HepG2 (cell line): ENCODE results near the gene OPN1SW. TPM values are rescaled to one million over a fixed set of nuclear protein-coding genes. Genes with fewer than 3 reads are reported as not detected.

Experiments used
- ATAC-seq: fragments of 200-7000 bp; cut with Tn5 transposase; 3 replicates; pipeline ENCODE4 v1.9.1; 2020; ENCODE audit warnings: mild to moderate bottlenecking, moderate library complexity
- BruUV-seq: library from RNA; stranded (reverse); fragments of 400-500 nt; replicated peaks from 2 replicates; lab custom pipeline; 2021; lab: Mats Ljungman, UMichigan
- CTCF ChIA-PET: fragments of 300-600 bp; formaldehyde crosslinking; extraction: SDS; loops from one replicate; lab custom pipeline; 2021; ENCODE audit warnings: low total read pairs, inconsistent platforms, low intra/inter-chr PET ratio; lab: Yijun Ruan, JAX
- POLR2A ChIA-PET: fragments of 350-600 bp; sonication (Branson Sonifier 250); formaldehyde crosslinking; loops from one replicate; lab custom pipeline; 2020; ENCODE audit warnings: antibody characterized with exemption, inconsistent platforms; lab: Yijun Ruan, JAX
- DNase-seq: peaks from one replicate; pipeline ENCODE4 v3.0.0-alpha.2; 2015; ENCODE audit warnings: low spot score
- FAIRE-seq: peaks from 3 replicates; lab custom pipeline; 2011; peaks lifted over from hg19 to GRCh38; lab: Jason Lieb, UNC
- H2AFZ ChIP-seq: one replicate; pipeline ENCODE4 v1.6.1; 2011; ENCODE audit warnings: low read length, inconsistent platforms
- H3K27ac ChIP-seq: fragments of 300-600 bp; 3 replicates; pipeline ENCODE4 v1.8.0; 2011; ENCODE audit warnings: mixed run types, mild to moderate bottlenecking, mixed read lengths, low read length, inconsistent platforms; ENCODE audit not compliant: insufficient read depth; ENCODE audit errors: extremely low read length
- H3K27me3 ChIP-seq, 2 experiments: fragments of 200-600 bp in 1 of 2; 2 replicates in 1 of 2; 3 replicates in 1 of 2; pipeline versions ENCODE4 v1.6.0 to v1.8.0; 2011; ENCODE audit warnings: low read length in 2 of 2, mild to moderate bottlenecking in 2 of 2, moderate library complexity in 2 of 2, inconsistent platforms in 1 of 2; ENCODE audit not compliant: insufficient read depth in 2 of 2, control insufficient read depth in 1 of 2
- H3K36me3 ChIP-seq, 2 experiments: fragments of 200-600 bp in 1 of 2; replicated peaks in 1 of 2; 2 replicates in 1 of 2; 3 replicates in 1 of 2; pipeline versions ENCODE4 v1.5.1 to v1.8.0; 2011; ENCODE audit warnings: low read length in 2 of 2, inconsistent platforms in 1 of 2; ENCODE audit not compliant: insufficient read depth in 2 of 2, control insufficient read depth in 1 of 2
- H3K4me1 ChIP-seq: 2 replicates; pipeline ENCODE4 v1.5.1; 2012; ENCODE audit warnings: low read length, inconsistent platforms; ENCODE audit not compliant: insufficient read depth
- H3K4me2 ChIP-seq: 2 replicates; pipeline ENCODE4 v1.6.0; 2011; ENCODE audit warnings: low read depth, low read length, inconsistent platforms
- H3K4me3 ChIP-seq, 3 experiments: fragments of 200-600 bp in 1 of 3; sonication (generic), shearing (Covaris generic) in 1 of 3; replicated peaks in 1 of 3; 2 replicates each; pipeline ENCODE4 v1.5.1; 2011 to 2016; ENCODE audit warnings: low read length in 3 of 3, inconsistent platforms in 2 of 3, low read depth in 2 of 3, mild to moderate bottlenecking in 2 of 3, control low read depth in 1 of 3, mixed read lengths in 1 of 3; ENCODE audit not compliant: insufficient read depth in 1 of 3
- H3K79me2 ChIP-seq: one replicate; pipeline ENCODE4 v1.6.1; 2011; ENCODE audit warnings: low read length, inconsistent platforms; ENCODE audit not compliant: insufficient read depth
- H3K9ac ChIP-seq: 2 replicates; pipeline ENCODE4 v1.6.0; 2011; ENCODE audit warnings: mild to moderate bottlenecking, low read depth, low read length, inconsistent platforms; ENCODE audit not compliant: insufficient read depth
- H3K9me3 ChIP-seq: 2 replicates; pipeline ENCODE4 v1.5.1; 2012; ENCODE audit warnings: mild to moderate bottlenecking, low read length
- H4K20me1 ChIP-seq: 2 replicates; pipeline ENCODE4 v1.6.0; 2011; ENCODE audit warnings: inconsistent platforms, mild to moderate bottlenecking, low read length, moderate library complexity; ENCODE audit not compliant: insufficient read depth
- ASH2L ChIP-seq: fragments of 300-600, 200-600 bp; sonication (generic); IDR thresholded peaks from 2 replicates; pipeline ENCODE4 v1.7.0; 2017; ENCODE audit warnings: low read depth, mild to moderate bottlenecking, moderate library complexity, mixed read lengths, low read length; ENCODE audit not compliant: insufficient read length
- IKZF1 ChIP-seq: fragments of 450-650 bp; IDR thresholded peaks from 2 replicates; pipeline ENCODE4 v1.7.1; 2016
- NFE2 ChIP-seq: sonication (generic); formaldehyde crosslinking; IDR thresholded peaks from 2 replicates; pipeline ENCODE4 v1.4.0; 2020; ENCODE audit warnings: missing genetic modification reagents
- PHF21A ChIP-seq: sonication (generic); formaldehyde crosslinking; IDR thresholded peaks from 2 replicates; pipeline ENCODE4 v1.5.0; 2020; ENCODE audit warnings: mild to moderate bottlenecking, missing genetic modification reagents
- RARA ChIP-seq: IDR thresholded peaks from 2 replicates; pipeline ENCODE4 v1.6.1; 2016; ENCODE audit warnings: missing genetic modification reagents, missing compliant biosample characterization
- SMAD9 ChIP-seq: sonication (generic); formaldehyde crosslinking; IDR thresholded peaks from 2 replicates; pipeline ENCODE4 v1.5.1; 2020; ENCODE audit warnings: mild to moderate bottlenecking, missing genetic modification reagents
- SPEN ChIP-seq: sonication (generic); formaldehyde crosslinking; IDR thresholded peaks from 2 replicates; pipeline ENCODE4 v1.5.1; 2020; ENCODE audit warnings: low read depth, mild to moderate bottlenecking, missing genetic modification reagents
- ZBTB25 ChIP-seq: IDR thresholded peaks from 2 replicates; pipeline ENCODE4 v1.6.1; 2018; ENCODE audit warnings: missing genetic modification reagents
- ZBTB8A ChIP-seq: sonication (generic); formaldehyde crosslinking; IDR thresholded peaks from 2 replicates; pipeline ENCODE4 v1.4.0; 2020; ENCODE audit warnings: mild to moderate bottlenecking, low read depth, missing genetic modification reagents, borderline replicate concordance
- ZNF121 ChIP-seq: sonication (generic); formaldehyde crosslinking; IDR thresholded peaks from 2 replicates; pipeline ENCODE4 v1.5.0; 2020; ENCODE audit warnings: mild to moderate bottlenecking, missing genetic modification reagents
- ZNF225 ChIP-seq: sonication (generic); formaldehyde crosslinking; IDR thresholded peaks from 2 replicates; pipeline ENCODE4 v1.4.0; 2020; ENCODE audit warnings: mild to moderate bottlenecking, missing genetic modification reagents
- ZNF354B ChIP-seq: sonication (generic); formaldehyde crosslinking; IDR thresholded peaks from 2 replicates; pipeline ENCODE4 v1.8.0; 2022; ENCODE audit warnings: mild to moderate bottlenecking, missing genetic modification reagents
- ZNF441 ChIP-seq: sonication (generic); formaldehyde crosslinking; IDR thresholded peaks from 2 replicates; pipeline ENCODE4 v1.7.0; 2021; ENCODE audit warnings: missing genetic modification reagents, borderline replicate concordance
- ZNF468 ChIP-seq: sonication (generic); formaldehyde crosslinking; IDR thresholded peaks from 2 replicates; pipeline ENCODE4 v1.8.0; 2022; ENCODE audit warnings: mild to moderate bottlenecking, moderate library complexity, missing genetic modification reagents
- ZNF775 ChIP-seq: sonication (generic); formaldehyde crosslinking; IDR thresholded peaks from 2 replicates; pipeline ENCODE4 v1.4.0; 2020; ENCODE audit warnings: missing genetic modification reagents, mild to moderate bottlenecking, moderate library complexity, borderline replicate concordance
- ZNF782 ChIP-seq: sonication (generic); formaldehyde crosslinking; IDR thresholded peaks from 2 replicates; pipeline ENCODE4 v1.4.0; 2020; ENCODE audit warnings: missing genetic modification reagents, mild to moderate bottlenecking, borderline replicate concordance
- ZSCAN21 ChIP-seq: sonication (generic); formaldehyde crosslinking; IDR thresholded peaks from 2 replicates; pipeline ENCODE4 v1.8.0; 2022; ENCODE audit warnings: mild to moderate bottlenecking, missing genetic modification reagents, moderate library complexity, borderline replicate concordance
- WGBS: methylation state at CpG from one replicate; pipeline ENCODE4 v1.1.6; 2017; ENCODE audit warnings: low lambda C conversion rate; 5-methylcytosine and 5-hydroxymethylcytosine counted together
- in situ Hi-C: cut with HindIII; loops from 2 replicates; pipeline ENCODE4 v1.10.0; 2017; ENCODE audit warnings: low pct_unique_long_range_greater_than_20kb; ENCODE audit not compliant: extremely low pct_ligation_motif_present
- intact Hi-C: fragments of 100-400 bp; cut with micrococcal nuclease; formaldehyde crosslinking; loops from one replicate; pipeline ENCODE4 v1.10.0; 2022; ENCODE audit not compliant: unreplicated experiment
- polyA plus RNA-seq, 8 experiments: library from polyadenylated mRNA; depleted of rRNA in 3 of 8; stranded (reverse) in 7 of 8; unstranded in 1 of 8; fragments of >200 nt; fragmentation: Illumina TruSeq in 4 of 8; extraction: Trizol in 4 of 8; gene quantifications; 2 replicates each; pipeline versions ENCODE4 v1.2.1 to v1.2.3, GENCODE V29; 2011 to 2016; ENCODE audit warnings: low read depth in 4 of 8, missing spikeins in 1 of 8, mixed read lengths in 1 of 8; ENCODE audit not compliant: insufficient read depth in 1 of 8
- total RNA-seq, 5 experiments: library from RNA; depleted of rRNA; stranded (reverse); fragments of >200 nt; fragmentation: Illumina TruSeq; extraction: Trizol; gene quantifications; 2 replicates each; pipeline ENCODE4 v1.2.3, GENCODE V29; 2016; ENCODE audit warnings: low read depth in 1 of 5

OPN1SW gene
- total and polyA plus RNA-seq, 2 of the 13 experiments (the other 11 are each of a cell fraction or from before 2014, with no cell fraction given): not detected

GRCh38 chr7:128785738-128786137 is 10.1 kb upstream of the OPN1SW start:
- CTCF ChIA-PET: no interaction called here
- H3K4me3 ChIP-seq: no peak overlapping the region
- intact Hi-C loops: loop anchor here (10.0 kb wide), 1 partner anchor 79 kb away; the partner anchor contains the start of gene ATP6V1F

More at GRCh38 chr7:128785738-128786137, 10.1 kb upstream of the OPN1SW start:
- H3K27me3 ChIP-seq: peaks cover 0 to 10% of the 10 kb centered on the region in 2 experiments; a peak in 1 of 5 replicates
- no peak overlapping the region for H3K9ac ChIP-seq
- BruUV-seq: no TSS peak
- no peaks in the 10 kb centered on the region for H4K20me1 ChIP-seq
- no peak for DNase-seq
- no peak overlapping the region for H3K4me2 ChIP-seq
- no peak overlapping the region for H2AFZ ChIP-seq
- no peaks in the 10 kb centered on the region for H3K9me3 ChIP-seq
- in situ Hi-C loops: no loop called here
- H3K27ac ChIP-seq: no peak overlapping the region
- no peak for FAIRE-seq
- POLR2A ChIA-PET: no interaction called here
- TF ChIP-seq ZNF225 (CRISPR knock-in tag): no peak
- TF ChIP-seq ZNF782 (CRISPR knock-in tag): no peak
- TF ChIP-seq ZBTB25: no peak
- no peak for TF ChIP-seq ZNF354B (CRISPR knock-in tag)
- TF ChIP-seq SPEN (CRISPR knock-in tag): no peak
- no peak for TF ChIP-seq ZNF775 (CRISPR knock-in tag)
- TF ChIP-seq RARA (CRISPR knock-in tag): no peak
- TF ChIP-seq IKZF1: no peak
- no peak for TF ChIP-seq ZNF121
- no peak for TF ChIP-seq SMAD9 (CRISPR knock-in tag)
- no peak for TF ChIP-seq NFE2 (CRISPR knock-in tag)
- no peak for TF ChIP-seq PHF21A (CRISPR knock-in tag)
- no peak for TF ChIP-seq ZNF441 (CRISPR knock-in tag)
- no peak for TF ChIP-seq ZSCAN21 (CRISPR knock-in tag)
- no peak for TF ChIP-seq ASH2L
- no peak for TF ChIP-seq ZBTB8A (CRISPR knock-in tag)
- no peak for TF ChIP-seq ZNF468 (CRISPR knock-in tag)
- ATAC-seq: no peak
- WGBS: 21% methylated on average over 3 of the region's 3 CpGs
- H3K36me3 ChIP-seq: no peaks in the 10 kb centered on the region
- H3K4me1 ChIP-seq: peaks cover 26% of the 10 kb centered on the region
- H3K79me2 ChIP-seq: no peaks in the 10 kb centered on the region
